SHP77 (cell line): ENCODE results near the gene RPF1.
"Not testable (repeated sequence)": the region's sequence is repeated elsewhere in the genome, so short reads cannot be mapped to it uniquely, and the experiment has no call there.

Experiments used
- DNase-seq, 2 experiments: peaks; one replicate each; lab custom pipeline; 2025; lab: John Stamatoyannopoulos, UW

Gene RPF1

DNA sequence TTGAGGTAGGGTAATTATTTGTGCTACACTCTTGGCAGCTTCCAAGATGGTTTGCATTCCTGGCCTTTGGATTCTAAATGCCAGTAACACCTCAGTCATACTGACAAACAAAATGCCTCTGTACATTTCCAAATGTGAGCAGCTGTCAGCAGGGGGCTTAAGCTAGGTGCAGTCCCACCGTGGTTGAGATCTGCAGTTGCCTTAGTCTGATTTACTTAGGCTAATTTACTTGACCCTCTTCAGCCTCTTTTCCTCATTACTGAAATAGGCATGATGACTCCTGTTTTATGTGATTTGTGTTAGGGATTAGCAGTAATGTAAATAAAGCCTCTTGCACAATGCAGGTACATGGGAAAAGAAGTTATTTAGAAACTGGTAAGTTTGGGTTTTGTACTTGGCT is 13.7 kb downstream of the RPF1 start:
- DNase-seq = no peak

DNA sequence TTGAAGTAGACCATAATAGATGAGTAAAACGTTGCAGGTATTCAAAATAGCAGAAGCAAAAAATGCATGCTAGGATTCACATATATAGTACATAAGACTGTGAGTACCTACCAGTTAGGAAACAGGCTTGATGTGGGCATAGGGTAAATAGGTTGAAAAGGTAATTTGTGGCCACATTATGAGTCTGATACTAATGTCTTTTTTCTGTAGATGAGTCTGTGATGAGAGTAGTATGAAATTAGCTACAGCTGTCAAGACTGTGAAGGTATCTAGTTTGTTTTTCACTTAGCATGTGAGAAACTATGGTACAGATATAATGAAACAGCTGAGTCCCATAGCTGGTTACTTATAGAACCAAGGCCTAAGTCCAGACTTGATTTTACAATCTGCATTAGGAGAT is 14.7 kb downstream of the RPF1 start:
- DNase-seq = no peak

DNA sequence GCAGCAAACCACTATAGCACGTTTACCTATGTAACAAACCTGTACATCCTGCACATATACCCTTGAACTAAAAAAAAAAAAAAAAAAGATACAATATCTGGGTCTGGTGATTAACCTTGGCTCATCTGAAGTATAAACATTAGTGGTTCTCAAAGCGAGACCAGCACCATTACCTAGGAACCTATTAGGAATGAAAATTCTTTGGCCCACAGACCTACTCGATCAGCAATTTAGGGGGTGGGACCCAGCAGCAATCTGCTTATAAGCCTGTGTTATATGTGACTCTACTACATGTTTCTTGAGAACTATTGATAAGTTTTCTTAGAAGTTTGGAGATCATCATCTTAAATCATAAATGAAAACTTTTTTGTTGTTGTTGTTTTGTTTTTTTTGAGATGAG is 17.4 kb downstream of the RPF1 start:
- DNase-seq = no peak

DNA sequence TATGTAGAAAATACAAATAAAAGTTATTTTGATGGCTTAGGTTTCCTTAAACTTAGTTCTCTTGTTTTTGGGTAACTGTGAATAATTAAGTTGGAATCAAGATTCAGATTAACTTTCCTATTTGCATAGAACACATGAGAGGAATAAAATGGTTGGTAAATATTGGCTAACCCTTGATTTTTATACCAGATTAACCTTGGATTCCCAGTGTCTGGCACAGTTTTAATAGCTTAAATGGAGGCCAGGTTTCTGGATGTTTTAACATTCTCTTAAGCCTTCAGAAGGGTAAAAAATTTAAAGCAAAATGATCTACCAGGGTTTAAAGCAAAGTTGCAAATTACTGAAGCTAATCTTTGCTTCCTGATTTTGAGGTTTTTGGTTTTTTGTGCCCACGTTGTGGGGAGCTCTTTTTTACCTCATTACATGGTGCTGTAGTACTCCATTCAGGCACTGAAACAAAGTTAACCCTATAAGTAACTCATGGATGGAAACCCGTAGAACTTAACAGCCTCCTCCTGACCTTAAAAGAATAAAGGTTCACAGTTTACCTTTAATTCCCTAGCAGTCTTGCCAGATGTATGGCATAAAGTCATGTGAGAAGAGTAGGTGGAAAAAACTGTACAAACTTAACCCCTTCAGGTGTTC is 18.7 kb downstream of the RPF1 start:
- DNase-seq = no peak

DNA sequence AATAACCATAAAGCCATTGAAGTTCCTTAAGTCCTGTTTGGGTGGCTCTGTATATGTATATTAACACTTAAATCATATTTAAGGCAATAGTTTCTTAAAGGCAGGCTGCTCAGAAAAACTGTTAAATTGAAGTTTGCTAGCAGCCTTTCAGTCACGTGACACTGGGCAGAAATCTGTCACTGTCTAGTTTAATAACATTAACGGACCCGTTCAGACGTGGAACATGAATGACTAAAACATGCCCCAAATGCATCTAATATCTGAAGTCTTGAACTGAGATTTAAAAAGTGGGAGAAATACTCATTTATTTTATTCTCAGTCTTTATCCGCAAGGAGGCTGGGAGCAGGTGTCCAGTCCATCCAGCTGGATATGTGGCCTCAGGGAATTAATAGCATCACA is 23.9 kb downstream of the RPF1 start:
- DNase-seq = no peak

DNA sequence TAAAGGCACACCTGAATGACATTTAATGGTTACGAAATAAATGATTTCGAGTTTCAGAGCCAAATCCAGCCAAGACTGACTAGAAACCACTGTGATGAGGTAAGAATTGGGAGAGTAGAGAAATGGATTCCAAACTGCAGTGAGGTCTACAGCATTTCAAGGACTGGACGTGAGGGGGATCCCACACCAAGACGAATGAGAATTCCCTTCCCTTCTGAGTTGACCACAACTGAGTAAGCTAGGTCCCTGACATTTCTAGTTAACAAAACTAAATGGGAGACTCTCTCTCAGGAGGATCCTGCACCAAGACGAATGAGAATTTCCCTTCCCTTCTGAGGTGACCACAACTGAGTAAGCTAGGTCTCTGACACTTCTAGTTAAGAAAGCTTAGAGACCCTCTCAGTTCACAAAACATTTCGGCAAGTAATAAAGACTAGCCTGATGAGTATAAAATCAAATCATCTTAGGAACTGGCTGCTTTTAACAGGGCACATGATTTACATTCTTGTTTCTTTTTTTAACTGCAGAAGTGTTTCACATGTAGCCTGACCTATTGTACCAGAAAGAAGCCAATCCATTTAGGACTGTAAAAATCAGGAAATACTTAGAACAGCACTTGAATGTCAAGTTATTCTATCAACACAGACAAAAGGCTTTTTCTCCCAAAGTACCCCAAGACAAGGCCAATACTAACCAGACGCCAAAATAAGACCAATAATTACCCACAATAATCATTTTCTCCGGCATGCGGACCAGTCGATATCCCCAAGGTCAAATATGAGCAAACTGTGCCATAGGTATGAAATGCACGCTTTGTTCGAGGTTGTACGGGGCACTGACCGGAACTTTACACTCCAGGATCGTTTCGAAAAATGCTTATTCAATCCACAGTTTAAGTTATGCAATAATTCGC is 25.8 kb downstream of the RPF1 start:
- DNase-seq = no peak

DNA sequence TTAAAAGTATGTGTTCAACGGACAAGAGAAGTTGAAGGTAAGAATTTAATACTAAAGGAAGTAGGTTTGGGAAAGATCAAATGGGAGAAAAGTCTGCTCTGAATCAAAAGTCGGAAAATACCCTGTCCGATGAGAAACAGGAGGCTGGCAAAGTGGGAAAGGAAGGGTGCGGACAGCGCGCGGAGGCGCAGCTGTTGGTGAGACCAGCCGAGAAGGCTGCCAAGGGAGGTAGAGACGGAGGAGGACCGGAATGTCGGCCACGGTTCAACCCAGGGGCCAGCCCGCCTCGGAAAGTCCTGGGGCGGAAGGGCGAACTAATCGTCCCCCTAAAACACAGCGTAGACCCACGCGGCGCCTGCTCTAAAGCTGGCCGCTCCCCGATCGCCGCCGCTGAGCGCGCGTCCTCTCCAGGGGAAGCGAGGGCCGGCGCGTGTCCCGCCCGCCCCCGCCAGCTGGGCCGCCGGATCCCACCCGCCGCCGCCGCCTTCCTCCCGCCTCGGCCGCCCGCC is 26.5 kb downstream of the RPF1 start:
- peak; percentile 63 to 70 for DNase-seq

DNA sequence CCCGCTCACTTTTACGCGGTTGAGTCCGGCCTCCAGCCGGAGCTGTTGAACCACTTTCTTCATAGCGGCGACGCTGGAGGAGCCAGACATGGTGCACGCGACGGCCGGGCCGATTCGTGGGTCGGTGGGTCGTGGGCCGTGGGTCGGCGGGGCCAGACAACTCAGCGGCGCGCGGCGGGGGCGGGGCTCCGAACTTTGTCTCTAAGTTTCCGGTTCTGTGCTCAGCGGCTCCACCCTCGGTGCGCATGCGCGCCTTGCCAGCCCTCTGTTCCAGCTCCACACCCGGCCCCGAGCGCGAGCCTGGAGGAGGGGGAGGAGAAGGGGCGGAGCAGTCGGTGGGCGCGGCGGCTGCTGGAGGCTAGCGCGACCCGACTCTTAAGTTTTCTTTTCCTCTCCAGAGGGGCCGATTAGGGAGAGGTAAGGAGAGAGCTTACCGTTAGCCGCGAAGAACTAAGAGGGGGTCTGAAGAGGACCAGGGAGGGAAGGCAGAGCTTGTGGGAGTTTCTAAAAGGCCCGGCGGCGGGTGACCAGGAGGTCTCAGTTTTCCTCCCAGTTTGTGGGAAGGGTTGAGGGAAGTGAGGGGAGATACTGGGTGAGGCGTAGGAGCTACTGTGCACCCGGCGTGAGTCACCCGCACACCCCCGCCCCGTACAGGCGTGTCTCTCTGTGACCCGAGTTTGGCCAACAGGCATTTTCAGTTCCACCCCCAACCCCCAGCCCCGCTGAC is 27.1 kb downstream of the RPF1 start, which contains the start of the genes GNG5 and SPATA1:
GNG5 (minus strand) TSS at position 580 of the 727 bp plus-strand sequence; CDS start at position 90, 490 bp downstream.
SPATA1 (plus strand) TSS at position 385 of the 727 bp plus-strand sequence. CDS start 9,974 bp downstream, outside the sequence.
- peak; percentile 89 to 95 for DNase-seq

DNA sequence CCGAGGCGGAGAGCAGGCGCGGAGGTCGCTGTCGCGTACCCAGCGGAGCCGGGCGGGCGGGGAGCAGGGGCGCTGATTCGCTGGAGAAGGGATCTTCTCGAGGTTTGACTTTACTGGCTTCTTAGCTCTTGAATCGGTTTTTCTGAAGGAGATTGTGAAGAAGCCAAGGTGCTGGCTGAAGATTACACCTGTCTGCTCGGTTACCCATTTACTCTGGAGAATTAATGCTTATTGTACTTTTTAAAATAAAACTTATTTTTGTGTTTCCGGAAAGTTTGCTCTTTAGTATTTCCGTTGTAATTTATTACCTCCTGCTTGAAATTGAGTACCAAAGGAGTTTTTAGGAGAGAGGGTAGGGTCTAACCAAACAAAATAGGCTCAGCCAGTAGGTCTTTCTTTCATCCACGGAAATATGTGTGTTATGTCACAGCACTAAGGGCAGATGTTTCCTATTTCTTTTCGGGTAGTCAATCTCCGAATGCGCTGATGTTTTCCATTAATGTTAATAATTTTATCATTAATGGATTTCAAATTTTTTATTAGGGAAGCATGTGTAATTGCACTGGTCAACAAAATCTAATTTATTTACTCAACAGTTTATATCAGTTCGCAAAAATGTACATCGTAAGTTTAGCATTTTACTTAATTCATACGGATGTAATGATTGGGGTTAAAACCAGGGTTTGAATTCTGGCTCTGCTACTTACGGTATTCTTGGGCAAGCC is 27.8 kb downstream of the RPF1 start:
- DNase-seq = peak in 1 of 2 experiments; percentile 11

DNA sequence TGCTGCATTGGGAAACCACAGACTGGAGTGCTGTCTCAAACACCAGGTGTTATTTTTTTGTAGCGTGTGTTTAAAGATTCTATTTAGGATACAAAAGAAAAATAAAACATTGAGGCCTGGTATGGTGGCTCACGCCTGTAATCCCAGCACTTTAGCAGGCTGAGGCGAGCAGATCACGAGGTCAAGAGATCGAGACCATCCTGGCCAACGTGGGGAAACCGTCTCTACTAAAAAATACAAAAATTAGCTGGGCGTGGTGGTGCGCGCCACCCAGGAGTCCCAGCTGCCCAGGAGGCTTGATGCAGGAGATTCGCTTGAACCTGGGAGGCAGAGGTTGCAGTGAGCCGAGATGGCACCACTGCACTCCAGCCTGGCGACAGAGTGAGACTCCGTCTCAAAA is 28.8 kb downstream of the RPF1 start:
- DNase-seq = not testable (repeated sequence)

DNA sequence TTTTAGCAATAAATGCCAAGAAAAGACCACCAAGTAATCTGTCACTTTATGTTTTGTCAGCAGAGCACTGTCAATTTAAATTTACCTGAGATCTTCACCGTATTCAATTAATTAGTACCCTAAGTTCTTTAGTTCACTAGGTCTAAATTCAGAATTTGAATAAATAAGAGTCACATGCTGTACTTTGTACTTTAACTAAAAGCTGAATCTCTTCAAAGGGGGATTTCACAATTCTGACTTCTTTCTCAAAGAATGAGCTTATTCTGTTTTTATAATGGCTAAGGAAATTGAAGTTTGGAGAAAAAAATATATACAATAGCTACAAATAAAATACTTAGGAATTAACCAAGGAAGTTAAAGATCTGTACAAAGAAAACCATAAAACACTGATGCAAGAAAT is 29.4 kb downstream of the RPF1 start:
- no peak for DNase-seq

DNA sequence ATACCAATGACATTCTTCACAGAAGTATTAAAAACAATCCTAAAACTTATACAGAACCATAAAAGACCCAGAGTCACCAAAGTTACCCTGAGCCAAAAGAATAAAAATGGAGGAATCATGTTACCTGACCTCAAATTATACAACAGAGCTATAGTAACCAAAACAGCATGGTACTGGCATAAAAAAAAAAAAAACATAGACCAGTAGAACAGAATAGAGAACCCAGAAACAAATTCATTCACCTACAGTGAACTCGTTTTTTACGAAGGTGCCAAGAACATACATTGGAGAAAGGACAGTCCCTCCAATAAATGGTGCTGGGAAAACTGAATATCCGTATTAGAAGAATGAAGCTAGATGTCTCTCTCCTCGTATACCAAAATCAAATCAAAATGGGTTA is 30.0 kb downstream of the RPF1 start:
- DNase-seq = no peak

DNA sequence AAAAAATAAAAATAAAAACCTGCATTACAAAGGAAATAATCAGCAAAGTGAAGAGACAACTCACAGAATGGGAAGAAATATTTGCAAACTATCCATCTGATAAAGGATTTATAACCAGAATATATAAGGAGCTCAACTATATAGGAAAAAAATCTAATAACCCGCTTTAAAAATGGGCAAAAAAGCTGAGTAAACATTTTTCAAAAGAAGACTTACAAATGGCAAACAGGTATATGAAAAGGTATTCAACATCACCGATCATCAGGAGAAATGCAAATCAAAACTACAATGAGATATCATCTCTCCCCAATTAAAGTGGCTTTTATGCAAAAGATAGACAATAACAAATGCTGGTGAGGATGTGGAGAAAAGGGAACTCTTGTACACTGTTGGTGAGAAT is 31.1 kb downstream of the RPF1 start:
- no peak for DNase-seq

DNA sequence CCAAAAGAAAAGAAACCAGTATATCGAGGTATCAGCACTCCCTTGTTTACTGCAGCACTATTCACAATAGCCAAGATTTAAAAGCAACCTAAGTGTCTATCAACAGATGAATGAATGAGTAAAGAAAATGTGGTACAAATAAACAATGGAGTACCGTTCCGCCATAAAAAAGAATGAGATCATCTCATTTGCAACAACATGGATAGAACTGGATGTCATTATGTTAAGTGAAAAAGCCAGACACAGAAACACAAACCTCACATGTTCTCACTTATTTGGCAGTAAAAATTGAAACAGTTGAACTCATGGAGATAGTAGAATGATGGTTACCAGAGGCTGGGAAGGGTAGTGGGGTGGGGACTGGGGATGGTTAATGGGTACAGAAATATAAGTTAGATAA is 31.6 kb downstream of the RPF1 start:
- no peak for DNase-seq

DNA sequence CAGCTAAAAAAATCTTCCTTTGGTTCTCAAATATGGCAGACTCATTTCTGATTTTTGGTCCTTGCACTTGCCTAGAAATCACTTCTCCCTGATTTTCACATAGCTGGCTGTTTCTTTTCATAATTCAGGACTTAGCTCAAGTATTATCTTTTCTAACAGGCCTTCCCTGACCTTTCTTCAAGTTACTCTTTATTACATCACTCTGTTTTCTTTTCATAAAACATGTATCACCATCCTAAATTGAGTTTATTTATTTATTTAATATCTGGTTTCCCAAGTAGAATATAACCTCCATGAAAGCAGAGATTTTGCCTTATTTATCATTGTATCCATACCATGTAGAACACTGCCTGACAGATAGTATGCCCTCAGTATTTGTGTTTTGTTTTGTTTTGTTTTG is 45.5 kb downstream of the RPF1 start:
- no peak for DNase-seq

DNA sequence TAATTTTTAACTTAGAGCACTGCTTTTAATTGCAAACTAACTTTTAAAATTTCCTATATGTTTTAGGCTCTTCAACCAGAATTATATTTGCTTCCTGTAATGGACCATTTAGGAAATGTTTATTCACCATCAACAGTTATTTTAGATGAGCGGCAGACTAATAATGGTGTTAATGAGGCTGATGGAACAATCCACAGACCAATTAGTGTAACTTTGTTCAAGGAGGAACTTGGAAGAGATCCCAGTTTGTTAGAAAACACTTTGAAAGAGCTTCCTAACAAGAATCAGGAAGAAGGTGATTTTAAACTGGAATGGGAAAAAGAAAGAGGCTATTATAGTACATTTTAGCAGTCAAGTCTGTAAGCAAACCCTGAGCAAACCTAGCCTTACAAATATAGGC is 46.7 kb downstream of the RPF1 start:
- no peak for DNase-seq

DNA sequence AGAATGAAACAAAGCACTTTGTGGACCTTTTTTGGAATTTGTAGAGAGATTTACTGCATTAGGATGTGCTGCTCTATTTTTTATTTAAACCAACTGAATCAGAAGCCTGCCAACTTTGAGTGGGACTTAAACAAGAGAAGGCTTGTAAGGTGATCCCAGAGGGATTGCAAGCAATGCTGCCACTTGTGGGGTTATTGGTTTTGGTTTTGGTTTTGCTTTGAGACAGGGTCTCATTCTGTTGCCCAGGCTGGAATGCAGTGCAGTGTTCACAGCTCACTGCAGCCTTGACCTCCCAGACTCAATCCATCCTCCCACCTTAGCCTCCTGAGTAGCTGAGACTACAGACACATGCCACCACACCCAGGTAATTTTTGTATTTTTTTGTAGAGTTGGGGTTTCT is 59.5 kb downstream of the RPF1 start:
- no peak for DNase-seq

DNA sequence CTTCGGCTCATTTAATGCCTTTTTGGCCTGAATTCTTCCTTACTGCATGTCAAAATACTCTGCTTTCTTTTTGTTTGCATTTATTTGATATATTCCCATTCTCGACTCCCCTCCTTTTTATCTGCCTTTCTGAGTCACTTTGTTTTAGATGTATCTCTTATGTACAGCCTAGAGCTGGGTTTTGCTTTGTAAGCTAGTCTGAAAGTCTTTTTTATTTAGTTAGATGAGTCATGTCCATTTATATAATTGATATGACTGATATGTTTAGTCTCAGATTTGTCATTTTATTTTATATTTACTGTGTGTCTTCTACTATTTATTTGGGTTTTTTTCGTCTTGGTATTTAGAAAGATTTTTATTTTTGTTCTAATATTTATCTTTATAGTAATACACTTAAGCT is 60.9 kb downstream of the RPF1 start:
- no peak for DNase-seq

DNA sequence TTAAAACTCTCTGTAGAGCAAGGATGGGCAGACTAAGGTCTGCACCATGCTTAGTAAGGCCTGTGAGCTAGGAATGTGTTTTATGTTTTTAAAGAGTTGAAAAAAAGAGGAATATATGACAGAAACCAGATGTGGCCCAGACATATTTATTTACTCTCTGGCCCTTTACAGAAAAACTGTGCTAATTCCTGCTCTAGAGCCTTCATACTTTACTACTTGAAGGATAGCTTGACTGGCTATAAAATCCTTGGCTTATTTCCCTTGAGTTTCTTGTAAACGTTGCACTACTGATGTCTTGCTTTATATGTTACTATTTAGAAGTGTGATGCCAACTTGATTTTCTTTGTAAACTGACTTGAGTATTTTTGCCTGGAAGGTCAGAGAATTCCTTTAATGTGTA is 61.7 kb downstream of the RPF1 start:
- DNase-seq = no peak

DNA sequence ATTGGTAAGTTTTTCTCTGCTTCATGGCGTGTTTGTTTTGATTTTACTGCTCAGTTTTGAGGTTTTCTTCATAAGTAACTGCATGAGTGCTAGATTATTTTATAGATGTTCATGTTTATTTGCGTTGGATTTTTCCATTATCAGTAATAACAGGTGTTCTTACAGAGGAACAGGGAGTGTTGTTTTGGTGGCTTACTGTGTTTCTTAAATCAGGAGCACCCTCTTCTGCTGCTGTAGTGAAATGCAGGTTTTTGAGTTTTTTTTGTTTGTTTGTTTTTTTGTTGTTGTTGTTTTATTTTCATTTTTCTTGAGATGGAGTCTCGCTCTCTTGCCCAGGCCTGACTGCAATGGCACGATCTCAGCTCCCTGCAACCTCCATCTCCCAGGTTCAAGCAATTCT is 62.6 kb downstream of the RPF1 start:
- DNase-seq = no peak
